Activated CD8-positive, alpha-beta memory T cell treated with anti-CD3 and anti-CD28 coated beads, Interleukin-2, amount 50 U/mL, for 48 hours (primary cell): ENCODE results near the gene MLST8.

Experiments
- DNase-seq: peaks from one replicate; pipeline ENCODE4 v3.0.0-alpha.2; 2020

MLST8 gene

GRCh38 chr16:2210386-2211365 lies 5.4 kb downstream of the MLST8 start, which contains the start of gene BRICD5:
Gene BRICD5, minus strand, starts transcription at chr16:2210863. Its CDS starts 30 bp downstream, at chr16:2210833.
- no peak for DNase-seq

GRCh38 chr16:2211923-2212347 lies 6.7 kb downstream of the MLST8 start:
- DNase-seq: no peak

- DNase-seq: no peak
Observed at GRCh38 chr16:2212362-2213324, 7.4 kb downstream of the MLST8 start.

GRCh38 chr16:2213817-2214718 lies 8.8 kb downstream of the MLST8 start:
- peak; percentile 66 for DNase-seq

- DNase-seq: no peak
Observed at GRCh38 chr16:2214719-2214968, 9.4 kb downstream of the MLST8 start, which contains the start of gene PGP. Gene PGP, minus strand, starts transcription at chr16:2214840. Its CDS starts 63 bp downstream, at chr16:2214777.

GRCh38 chr16:2216330-2216729 lies 11.1 kb downstream of the MLST8 start:
- DNase-seq: no peak

- DNase-seq: peak; percentile 99
Observed at GRCh38 chr16:2223221-2223941, 18.1 kb downstream of the MLST8 start, which contains the start of gene E4F1. Gene E4F1, plus strand, starts transcription at chr16:2223591. Its CDS starts 23 bp downstream, at chr16:2223614.

- no peak for DNase-seq
Observed at GRCh38 chr16:2223942-2224486, 18.8 kb downstream of the MLST8 start.

GRCh38 chr16:2226245-2226793 lies 21.1 kb downstream of the MLST8 start:
- DNase-seq: no peak

- DNase-seq: no peak
Observed at GRCh38 chr16:2226918-2227317, 21.7 kb downstream of the MLST8 start.

- DNase-seq: no peak
Observed at GRCh38 chr16:2228161-2228824, 23.0 kb downstream of the MLST8 start.

- DNase-seq: no peak
Observed at GRCh38 chr16:2229091-2229490, 23.8 kb downstream of the MLST8 start.

- DNase-seq: no peak
Observed at GRCh38 chr16:2229632-2230250, 24.5 kb downstream of the MLST8 start.

- DNase-seq: no peak
Observed at GRCh38 chr16:2230376-2230775, 25.1 kb downstream of the MLST8 start.

GRCh38 chr16:2231016-2231931 lies 26.0 kb downstream of the MLST8 start:
- no peak for DNase-seq

GRCh38 chr16:2232094-2232990 lies 27.1 kb downstream of the MLST8 start:
- no peak for DNase-seq

GRCh38 chr16:2233046-2233775 lies 28.0 kb downstream of the MLST8 start:
- no peak for DNase-seq
